Measurements from ENCODE around the gene NECTIN4. TPM values are rescaled to one million over a fixed set of nuclear protein-coding genes. Genes with fewer than 3 reads are reported as not detected.

The NECTIN4 gene
- polyA plus RNA-seq, 4 donors, result 0.14 to 7.3 (median 3.8) TPM

- no peak for DNase-seq (ENCODE audit: low read depth in 4 of 4, low spot score in 3 of 4)
Observed at GRCh38 chr1:161083748-161084596, 5.4 kb downstream of the NECTIN4 start.

- no peak for DNase-seq (ENCODE audit: low read depth in 4 of 4, low spot score in 3 of 4)
Observed at GRCh38 chr1:161082996-161083747, 6.2 kb downstream of the NECTIN4 start.

GRCh38 chr1:161082483-161082882, 6.9 kb downstream of the NECTIN4 start:
- no peak for DNase-seq (ENCODE audit: low read depth in 4 of 4, low spot score in 3 of 4)

GRCh38 chr1:161081519-161081918, 7.8 kb downstream of the NECTIN4 start:
- no peak for DNase-seq (ENCODE audit: low read depth in 4 of 4, low spot score in 3 of 4)

GRCh38 chr1:161080441-161081405, 8.6 kb downstream of the NECTIN4 start:
- DNase-seq (ENCODE audit: low read depth in 4 of 4, low spot score in 3 of 4), result no peak

- no peak for DNase-seq (ENCODE audit: low read depth in 4 of 4, low spot score in 3 of 4)
Observed at GRCh38 chr1:161079436-161080110, 9.8 kb downstream of the NECTIN4 start.

GRCh38 chr1:161077426-161077825, 11.9 kb downstream of the NECTIN4 start:
- no peak for DNase-seq (ENCODE audit: low read depth in 4 of 4, low spot score in 3 of 4)

GRCh38 chr1:161076410-161076809, 12.9 kb downstream of the NECTIN4 start:
- DNase-seq (ENCODE audit: low read depth in 4 of 4, low spot score in 3 of 4), result no peak

GRCh38 chr1:161074676-161075368, 14.5 kb downstream of the NECTIN4 start:
- no peak for DNase-seq (ENCODE audit: low read depth in 4 of 4, low spot score in 3 of 4)

GRCh38 chr1:161073474-161074121, 15.8 kb downstream of the NECTIN4 start:
- DNase-seq (ENCODE audit: low read depth in 4 of 4, low spot score in 3 of 4), result no peak

GRCh38 chr1:161072751-161073449, 16.5 kb downstream of the NECTIN4 start:
- DNase-seq (ENCODE audit: low read depth in 4 of 4, low spot score in 3 of 4), result no peak

GRCh38 chr1:161071886-161072371, 17.4 kb downstream of the NECTIN4 start:
- DNase-seq (ENCODE audit: low read depth in 4 of 4, low spot score in 3 of 4), result no peak

GRCh38 chr1:161070761-161071160, 18.6 kb downstream of the NECTIN4 start:
- DNase-seq (ENCODE audit: low read depth in 4 of 4, low spot score in 3 of 4), result no peak

GRCh38 chr1:161069731-161070270, 19.6 kb downstream of the NECTIN4 start, which contains the start of gene ARHGAP30:
Gene ARHGAP30 (minus strand): TSS chr1:161069891. CDS start chr1:161069624, 267 bp downstream.
- DNase-seq (ENCODE audit: low read depth in 4 of 4, low spot score in 3 of 4), result no peak

GRCh38 chr1:161069241-161069640, 20.1 kb downstream of the NECTIN4 start:
- DNase-seq (ENCODE audit: low read depth in 4 of 4, low spot score in 3 of 4), result no peak

GRCh38 chr1:161068306-161069234, 20.8 kb downstream of the NECTIN4 start:
- DNase-seq (ENCODE audit: low read depth in 4 of 4, low spot score in 3 of 4), result no peak

GRCh38 chr1:161066694-161067093, 22.7 kb downstream of the NECTIN4 start:
- no peak for DNase-seq (ENCODE audit: low read depth in 4 of 4, low spot score in 3 of 4)

Data from left renal pelvis (tissue), 4 donors.